GM19239 (cell line): ENCODE results near the gene PPCS.
A peak's percentile ranks its signal among the peaks of the same experiment; 100 is the strongest.

ENCODE experiments used
- DNase-seq: peaks from one replicate; pipeline ENCODE4 v3.0.0; 2011; ENCODE audit warnings: low spot score; ENCODE audit not compliant: insufficient read length
- FAIRE-seq: peaks from 2 replicates; lab custom pipeline; 2011; peaks lifted over from hg19 to GRCh38; lab: Jason Lieb, UNC

PPCS gene

DNA sequence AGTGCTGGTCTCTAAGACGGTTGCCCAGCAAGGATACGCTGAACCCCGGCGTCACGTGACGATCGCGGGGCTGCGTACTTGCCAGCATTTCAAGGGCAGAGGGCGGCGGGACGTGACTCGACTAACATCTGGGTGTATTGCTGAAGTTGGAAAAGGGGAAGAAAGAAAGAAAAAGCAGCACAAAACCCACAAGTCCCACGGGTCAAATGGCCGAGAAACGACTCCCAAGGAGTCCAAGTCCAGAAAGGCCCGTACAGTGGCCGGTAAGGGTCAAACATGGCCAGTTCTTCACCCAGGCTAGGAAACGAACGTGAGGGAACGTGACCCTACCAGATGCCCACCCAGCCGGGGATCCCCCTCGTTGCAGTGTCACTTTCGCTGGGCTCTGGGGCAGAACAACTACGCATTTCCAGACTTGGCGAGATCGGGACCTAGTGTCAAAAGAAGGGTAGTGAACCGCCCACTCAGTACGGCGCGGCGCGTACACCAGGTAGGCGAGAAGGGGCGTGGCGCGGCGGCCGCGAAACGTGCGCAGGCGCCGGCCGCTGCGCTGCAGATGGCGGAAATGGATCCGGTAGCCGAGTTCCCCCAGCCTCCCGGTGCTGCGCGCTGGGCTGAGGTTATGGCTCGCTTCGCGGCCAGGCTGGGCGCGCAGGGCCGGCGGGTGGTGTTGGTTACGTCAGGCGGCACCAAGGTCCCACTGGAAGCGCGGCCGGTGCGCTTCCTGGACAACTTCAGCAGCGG is at the start of gene PPCS, which contains the start of gene ZMYND12:
Gene PPCS (plus strand): TSS at position 534 of the 744 bp plus-strand sequence. CDS start 23 bp downstream, at position 557.
Gene ZMYND12 (minus strand): TSS at position 13 of the 744 bp plus-strand sequence. CDS start 25 bp downstream, outside the sequence.
- DNase-seq (peak; percentile 77), FAIRE-seq (peak; percentile 85)

DNA sequence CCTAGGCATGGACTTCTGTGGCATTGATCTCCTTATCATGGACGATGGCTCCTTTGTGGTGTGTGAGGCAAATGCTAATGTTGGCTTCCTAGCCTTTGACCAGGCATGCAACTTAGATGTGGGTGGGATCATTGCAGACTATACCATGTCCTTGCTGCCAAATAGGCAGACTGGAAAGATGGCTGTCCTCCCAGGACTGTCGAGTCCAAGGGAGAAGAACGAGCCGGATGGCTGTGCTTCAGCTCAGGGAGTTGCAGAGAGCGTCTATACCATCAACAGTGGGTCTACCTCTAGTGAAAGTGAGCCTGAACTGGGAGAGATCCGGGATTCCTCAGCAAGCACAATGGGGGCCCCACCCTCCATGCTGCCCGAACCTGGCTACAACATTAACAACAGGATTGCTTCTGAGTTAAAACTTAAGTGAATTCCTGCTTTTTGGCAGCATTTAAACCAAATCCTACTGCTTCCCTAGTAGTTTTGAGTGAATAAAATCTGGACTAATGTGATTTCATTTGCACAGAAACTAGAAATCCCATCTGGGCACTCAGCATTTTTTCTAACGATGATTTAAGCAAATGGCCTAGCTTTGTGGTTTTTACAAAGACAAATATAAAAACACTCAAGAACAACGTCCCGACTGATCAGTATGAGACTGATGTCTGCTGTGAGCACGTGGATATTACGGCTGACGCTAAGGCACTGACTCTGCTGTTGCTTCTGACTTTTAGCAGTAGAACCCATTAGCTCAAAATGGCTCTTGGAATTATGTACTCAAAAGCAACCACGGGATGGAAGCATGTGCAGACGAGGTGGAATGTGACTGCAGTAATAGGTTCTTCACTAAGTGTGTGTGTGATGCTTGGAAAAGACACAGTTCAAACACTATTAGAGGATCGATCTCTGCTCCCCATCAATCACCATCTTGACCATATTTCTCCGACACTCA is 41.5 kb upstream of the PPCS start:
- DNase-seq (no peak), FAIRE-seq (no peak)

DNA sequence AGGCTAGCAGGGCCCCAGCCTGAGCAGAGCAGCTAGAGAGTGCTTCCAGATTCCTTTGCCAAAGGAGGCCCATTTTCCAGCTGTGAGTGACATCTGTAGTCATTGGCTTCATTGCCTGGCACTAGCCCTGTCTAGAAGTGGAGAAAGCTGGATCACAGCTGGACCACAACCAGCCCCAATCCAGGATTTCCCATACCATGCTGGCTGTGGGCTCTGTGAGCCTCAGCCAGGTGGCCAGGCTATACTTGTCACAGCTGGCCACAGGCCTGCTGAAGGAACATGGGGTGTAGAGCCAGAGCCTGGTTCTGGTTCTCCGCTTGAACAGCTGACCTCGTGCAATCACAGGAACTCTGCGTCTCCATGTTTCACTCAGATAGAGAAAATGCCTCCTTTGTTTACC is 39.2 kb upstream of the PPCS start:
- FAIRE-seq (no peak), DNase-seq (no peak)

DNA sequence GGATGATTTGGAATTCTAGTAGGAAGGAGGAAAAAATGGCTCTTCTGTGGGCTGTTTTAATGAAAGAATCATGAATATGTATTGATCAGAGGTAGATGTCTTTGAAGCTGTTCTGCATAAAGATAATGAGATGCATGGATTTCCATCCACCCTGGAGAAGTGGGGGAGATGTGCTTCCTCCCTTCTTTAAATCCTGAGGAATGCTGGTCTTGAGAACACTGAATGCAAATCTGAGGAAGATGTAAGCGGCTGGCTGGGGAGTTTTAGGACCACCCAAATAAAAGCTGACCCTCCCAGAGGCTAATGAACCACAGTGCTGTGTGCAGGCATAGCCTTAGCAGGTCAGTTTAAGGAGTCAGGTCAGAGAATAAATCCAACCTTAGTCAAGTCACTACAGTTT is 37.8 kb upstream of the PPCS start:
- DNase-seq (no peak), FAIRE-seq (no peak)

DNA sequence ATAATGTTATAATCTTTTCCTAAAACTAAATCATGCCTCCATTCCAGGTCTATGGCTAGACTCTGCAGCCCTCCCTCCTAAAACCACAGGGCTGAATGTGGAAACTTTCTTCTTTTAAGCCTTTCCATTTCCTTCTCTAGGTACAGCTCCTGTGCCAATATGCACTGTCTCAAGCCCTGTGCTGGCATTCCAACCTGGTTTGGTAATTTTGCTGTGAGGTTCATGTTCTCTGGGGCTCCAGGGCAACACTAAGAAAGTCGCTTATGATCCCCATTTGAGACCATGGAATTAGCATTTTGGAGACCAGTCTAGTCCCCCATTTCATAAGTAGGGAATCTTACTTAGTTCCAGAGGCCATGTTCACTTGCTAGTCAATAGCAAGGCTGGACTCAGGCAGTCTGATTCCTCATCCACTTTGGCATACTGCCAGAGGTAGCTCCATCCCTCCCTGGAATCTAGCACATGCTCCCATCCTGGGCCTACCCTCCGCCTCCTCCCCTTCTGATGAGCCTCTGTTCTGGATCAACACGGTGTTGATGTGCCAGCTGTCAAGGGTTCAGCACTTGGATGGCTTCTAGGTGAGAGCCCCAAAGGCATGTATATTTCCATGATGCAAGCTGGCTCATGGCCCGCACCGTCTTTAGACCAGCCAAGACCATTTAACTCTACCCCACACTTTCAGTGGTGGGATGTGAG is 37.1 kb upstream of the PPCS start:
- FAIRE-seq (no peak), DNase-seq (no peak)

DNA sequence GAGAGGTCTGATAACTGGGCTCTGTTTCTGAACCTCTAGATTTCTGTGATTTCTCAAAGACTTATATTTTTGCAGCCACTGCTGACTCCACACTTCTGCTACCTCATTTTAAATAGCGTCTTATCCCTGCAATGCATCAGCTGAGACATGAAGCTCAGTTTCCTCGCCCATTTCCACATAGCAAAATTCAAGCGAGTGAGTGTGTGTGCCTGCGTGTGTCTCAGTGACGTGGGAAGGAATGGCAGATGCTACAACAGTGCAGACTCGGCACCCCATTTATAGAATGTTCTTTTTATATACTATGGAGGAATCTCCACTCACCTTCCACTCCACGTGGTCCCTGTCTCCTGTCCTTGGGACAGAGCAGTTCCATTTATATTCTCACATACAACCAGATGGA is 36.2 kb upstream of the PPCS start:
- no peak for FAIRE-seq
- DNase-seq: no peak

DNA sequence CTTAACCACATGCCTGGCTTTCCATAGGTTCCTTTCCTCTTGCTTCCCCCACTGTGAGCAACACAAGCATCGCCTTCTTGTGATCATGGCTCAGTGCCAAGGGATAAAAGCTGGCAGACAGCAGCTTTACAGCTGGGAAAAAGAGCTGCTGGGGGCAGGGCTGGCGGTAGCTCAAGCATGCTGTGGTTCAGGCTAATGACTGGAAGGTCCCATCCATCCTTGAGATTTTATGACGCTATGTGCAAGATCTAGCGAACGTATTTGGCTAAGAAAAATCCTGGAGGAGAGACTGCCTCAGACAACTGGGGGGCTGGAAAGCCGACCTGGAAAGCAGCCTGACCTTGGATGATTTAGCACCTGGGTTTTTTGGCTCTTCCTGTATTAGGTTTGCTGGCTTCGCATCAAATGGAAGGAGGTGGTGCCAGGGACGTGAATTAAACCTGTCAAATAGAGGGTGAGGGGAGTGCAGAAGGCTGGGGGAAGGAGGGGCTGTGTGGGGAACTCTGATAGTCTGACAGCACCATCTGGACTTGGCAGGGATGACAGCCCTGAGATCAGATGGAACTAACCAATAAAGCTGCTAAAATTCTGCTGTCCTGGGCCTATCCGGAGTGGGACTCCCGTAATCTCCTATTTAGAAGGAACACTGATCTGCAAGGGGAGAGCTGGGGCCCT is 35.3 kb upstream of the PPCS start:
- FAIRE-seq: no peak
- no peak for DNase-seq

DNA sequence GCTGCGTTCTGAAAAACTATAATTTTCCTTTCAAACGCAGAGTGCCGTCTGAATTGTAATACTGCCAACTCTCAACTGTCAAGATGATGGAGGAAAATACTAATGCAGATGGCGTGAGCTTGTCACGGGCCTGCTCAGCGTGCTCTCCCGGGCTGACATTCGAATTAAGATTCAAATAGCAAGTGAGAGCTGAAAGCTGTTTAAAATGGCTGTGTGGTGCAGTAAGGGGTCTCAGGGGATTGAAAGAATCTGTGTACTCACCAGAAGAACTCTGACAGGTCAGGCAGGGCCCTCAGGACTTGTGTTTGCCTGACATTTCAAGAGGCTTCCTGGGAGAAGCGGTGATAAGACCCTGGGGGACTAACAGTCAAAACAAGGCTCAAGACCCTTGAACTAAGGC is 33.6 kb upstream of the PPCS start:
- FAIRE-seq (no peak), DNase-seq (no peak)

DNA sequence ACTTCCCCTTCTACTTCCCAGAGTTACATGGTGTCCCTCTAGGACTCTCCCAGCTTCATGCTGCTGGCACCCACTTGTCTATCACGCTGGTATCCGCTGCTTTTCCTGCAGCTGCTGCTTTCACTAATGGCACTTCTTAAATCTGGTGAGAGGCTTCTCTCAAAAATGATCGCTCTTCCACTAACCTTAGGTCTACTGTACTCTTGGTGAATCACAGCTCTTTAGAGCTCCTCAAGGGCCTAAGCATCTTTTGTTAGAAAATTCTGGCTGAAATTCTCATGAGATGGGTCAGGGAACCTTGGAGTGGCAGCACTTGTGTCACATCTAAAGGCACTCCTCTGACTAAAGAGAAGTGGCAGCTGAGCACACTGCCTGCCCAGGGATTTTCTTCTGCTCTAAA is 32.7 kb upstream of the PPCS start:
- DNase-seq: no peak
- no peak for FAIRE-seq

DNA sequence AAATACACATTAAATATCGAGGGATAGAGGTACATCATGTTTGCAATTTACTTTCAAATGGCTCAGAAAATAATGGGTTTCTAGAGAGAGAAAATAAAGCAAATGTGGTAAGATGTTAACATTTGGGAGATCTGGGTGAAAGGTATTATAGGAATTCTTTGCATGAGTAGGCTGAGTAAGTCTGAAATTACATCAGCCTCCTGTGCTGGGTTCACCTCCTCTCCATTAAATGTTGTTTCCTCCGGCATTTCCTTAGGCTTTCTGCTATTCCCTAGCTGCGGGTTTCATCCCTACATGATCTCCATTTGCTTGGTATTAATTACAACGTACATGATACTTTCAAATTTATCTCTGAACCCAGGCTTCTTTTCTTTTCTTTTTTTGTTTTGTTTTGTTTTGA is 32.1 kb upstream of the PPCS start:
- FAIRE-seq (no peak), DNase-seq (no peak)

DNA sequence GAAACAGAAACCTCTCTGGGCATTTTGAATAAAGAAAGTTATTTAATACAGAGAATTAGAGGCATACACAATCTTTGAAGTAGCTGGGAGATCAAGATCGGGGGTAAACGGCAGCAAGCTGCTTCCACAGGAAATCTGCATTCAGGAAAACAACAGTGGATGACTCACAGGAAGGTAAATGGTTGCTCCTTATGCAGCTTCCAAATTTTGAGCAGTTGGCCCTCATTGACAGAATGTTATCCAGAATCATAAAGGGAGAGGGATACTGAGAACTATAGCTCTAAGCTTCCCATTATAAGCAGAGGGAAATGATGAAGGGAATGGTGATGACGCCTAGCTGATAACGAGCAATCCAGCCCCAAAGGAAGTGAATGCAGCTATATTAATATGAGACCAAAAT is 29.1 kb upstream of the PPCS start:
- no peak for DNase-seq
- no peak for FAIRE-seq

DNA sequence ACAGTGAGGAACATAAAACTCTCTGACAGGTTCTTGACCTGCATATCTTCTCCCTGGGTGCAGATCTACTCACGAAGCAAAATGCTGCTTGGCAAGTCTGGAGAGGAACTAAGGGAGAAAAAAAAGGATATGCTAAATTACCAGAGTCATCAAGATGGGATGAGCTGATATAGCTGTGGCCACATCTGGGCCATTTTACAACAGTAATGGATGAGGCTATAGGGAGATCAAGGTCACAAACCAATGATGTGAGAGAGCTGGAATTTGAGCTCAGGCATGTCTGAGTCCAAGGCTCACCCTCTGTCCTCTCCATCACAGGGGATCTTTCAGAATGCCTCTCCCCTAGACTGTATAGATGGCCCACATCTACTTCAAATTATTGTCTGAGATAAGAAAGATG is 26.7 kb upstream of the PPCS start:
- DNase-seq: no peak
- FAIRE-seq: no peak

DNA sequence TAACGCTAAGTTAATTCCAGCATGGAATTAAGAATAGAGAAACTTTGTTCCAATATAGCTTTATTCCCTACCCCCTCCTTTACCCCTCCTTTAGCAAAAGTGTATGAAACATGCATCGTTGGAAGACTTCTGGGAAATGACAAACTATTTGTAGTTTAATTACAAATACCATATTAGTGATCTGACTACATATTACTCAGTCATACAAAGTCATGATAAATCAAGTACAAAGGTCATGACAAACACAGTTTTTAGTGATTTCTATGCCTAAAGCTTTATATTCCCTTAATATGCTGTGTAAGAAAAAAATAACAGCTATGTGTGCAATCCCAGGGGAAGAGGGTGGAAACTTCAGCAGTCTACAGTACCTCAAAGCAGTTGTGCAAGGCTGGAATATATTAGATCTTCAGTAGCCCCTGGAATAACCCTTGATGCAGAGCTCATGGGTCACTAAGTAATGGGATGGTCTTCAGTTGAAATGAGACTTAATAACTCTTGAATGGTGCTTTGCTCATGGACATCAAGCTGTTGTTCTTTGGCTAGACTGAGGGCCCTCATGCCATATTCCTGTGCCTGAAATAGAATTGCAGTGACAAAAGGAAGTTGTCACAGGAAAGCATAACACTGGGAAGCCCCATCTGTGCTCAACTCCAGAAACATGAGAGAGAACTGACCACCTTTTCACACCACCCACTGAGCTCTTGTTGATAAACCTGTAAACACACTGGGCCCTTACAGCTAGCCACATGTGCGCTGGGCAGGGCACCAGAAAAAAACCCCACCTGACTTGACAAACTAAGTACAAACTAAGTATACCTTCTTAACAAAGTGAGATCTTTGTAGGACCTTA is 25.8 kb upstream of the PPCS start:
- DNase-seq: no peak
- FAIRE-seq: peak; percentile 31

DNA sequence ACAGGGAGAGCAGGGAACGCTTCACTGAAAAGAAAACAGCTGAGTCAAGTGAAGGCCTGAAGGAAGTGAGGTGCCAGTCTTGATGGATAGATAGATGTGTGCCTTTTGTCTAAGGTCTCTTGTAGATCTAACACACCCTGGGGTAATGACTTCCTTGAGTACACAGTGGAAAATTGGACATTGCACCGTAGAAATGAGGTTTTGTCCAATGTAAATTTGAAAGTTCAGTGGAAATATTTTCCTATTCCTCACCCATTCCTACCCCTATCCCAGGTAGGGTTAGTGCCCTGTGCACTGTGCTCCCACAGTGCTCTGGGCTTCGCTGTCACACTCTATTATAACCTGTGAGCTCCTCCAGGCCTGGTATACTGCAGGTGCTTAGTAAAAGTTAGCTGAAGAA is 24.8 kb upstream of the PPCS start:
- no peak for FAIRE-seq
- no peak for DNase-seq

DNA sequence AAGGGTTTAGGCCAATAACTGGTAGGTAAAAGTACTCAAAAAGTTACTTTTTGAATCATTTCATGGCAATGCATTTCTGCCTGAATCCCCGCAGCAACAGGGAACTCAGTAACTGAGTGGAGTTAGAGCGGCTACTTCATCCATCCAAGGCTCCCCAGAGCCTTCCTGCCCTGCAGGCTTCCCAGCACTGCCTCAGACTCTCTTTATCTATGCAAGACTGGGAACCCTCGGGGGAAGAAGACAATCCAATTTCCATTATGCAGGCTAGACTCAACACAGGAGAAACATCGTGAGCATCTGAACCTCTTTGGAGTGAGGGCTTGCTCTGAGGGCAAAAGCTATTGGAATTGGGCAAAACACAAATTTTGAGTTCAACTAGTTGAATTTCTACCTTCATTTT is 23.6 kb upstream of the PPCS start:
- FAIRE-seq (no peak), DNase-seq (no peak)

DNA sequence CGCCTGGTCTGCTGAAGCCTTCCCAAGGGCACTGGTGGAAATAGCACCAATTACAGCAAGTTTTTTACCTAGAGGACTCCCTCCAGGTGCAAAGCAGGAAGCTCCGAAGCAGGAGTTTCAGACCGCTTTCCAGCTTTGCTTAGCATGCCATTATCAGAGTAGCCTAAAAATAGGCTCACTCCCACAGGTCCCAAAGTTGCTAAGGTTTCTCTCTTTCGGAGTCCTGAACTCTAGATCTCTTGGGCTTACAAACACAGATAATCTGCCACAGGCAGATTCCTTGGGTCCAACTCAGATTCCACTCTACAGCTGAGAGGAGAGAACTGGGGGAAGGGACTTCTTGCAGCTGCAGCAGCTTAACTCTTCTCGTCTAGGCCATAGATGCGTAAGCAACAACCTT is 23.0 kb upstream of the PPCS start:
- no peak for DNase-seq
- no peak for FAIRE-seq

DNA sequence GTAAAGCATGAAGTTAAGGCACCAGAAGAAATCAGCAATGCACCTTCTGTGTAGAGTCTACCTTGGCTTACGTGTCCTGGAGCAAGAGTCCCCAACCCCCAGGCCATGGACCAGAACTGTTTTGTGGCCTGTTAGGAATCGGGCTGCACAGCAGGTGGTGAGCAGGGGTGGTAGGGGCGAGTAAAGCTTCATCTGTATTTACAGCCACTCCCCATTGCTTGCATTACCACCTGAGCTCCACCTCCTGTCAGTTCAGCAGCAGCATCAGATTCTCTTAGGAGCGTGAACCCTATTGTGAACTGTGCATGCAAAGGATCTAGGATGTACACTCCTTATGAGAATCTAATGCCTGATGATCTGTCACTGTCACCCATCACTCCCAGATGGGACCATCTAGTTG is 22.0 kb upstream of the PPCS start:
- FAIRE-seq (no peak), DNase-seq (no peak)

DNA sequence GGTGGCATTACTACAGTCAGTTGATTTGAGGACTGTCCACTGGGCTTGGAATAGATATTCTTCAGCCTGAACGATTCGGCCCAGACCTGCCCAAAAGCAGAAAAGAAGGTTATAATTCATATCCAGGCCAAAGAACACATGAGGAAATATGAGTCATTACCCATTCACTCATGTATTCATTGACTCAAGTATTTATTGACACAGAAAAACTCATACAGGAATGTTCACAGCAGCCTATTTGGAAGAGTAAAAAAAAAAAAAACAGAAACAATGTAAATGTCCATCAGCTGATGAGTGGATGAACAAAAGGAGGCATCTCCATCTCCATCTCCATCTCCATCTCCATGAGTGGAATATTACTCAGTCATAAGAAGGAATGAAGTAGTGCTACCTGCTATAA is 16.4 kb upstream of the PPCS start:
- no peak for DNase-seq
- no peak for FAIRE-seq

DNA sequence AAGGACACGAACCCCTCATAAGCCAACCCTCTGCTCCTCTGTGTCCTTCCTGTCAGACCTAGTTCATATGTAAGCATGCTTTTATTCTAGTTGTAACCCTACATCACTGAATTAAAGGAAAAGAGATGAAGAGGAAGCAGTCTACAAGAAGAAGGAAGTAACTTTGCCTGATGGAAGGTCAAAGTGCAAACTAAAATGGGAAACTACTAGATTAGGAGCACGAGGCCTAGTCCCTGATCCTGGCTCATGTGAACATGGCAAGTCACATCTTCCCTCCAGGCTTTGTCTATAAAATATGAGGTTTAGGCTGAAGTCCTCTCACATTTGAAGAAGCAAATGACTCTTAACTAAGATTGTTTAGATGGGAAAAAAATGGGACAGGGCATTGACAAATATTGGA is 13.7 kb upstream of the PPCS start:
- no peak for FAIRE-seq
- DNase-seq: no peak
